Measurements from ENCODE around the gene HABP2.

The HABP2 gene

DNA sequence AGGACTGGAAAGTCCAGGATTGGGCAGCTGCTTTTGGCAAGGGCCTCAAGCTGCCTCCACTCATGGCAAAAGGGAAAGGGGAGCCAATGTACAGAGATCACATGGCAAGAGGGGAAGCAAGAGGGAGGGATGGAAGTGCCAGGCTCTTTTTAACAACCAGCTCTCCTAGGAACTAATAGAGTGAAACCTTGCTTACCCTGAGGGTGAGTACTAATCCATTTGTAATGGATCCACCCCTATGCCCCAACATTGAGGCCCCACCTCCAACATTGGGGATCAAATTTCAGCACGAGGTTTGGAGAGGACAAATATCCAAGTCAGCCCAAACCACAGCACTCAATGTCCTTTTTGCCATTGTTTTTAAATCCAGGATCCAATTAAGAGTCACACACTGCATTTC, 12.5 kb downstream of the HABP2 start:
- Histone ChIP-seq H3K27ac (no peak overlapping the region), H3K27me3 (no peaks in the 10 kb centered on the region), H3K9ac (no peak overlapping the region), H3K9me3 (no peaks in the 10 kb centered on the region), H3K36me3 (no peaks in the 10 kb centered on the region), H3K4me1 (no peaks in the 10 kb centered on the region), H3K4me2 (no peak overlapping the region), H4K20me1 (no peaks in the 10 kb centered on the region), H3K4me3 (no peak overlapping the region)
- no peak for TF ChIP-seq Cebpa-rat (IDR thresholded peaks at IDR 0.05)

DNA sequence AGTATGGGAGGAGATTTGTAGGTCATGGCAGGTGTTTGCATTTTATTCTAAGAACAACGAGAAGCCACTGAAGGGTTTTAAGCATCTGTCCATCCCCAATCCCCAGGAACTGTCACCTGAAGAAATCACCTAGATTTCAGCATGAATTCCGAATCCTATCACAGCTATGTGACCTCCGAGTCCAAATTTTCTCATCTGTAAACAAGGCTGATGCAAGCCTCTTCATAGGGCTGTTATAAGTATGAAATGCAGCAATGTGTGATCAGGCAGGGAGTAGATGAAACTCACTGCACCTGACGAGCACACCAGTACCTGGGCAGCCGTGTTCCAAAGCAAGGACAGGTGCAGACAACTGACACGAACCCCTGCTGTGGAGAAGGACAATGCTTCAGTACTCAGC, 14.0 kb downstream of the HABP2 start:
- H3K9ac ChIP-seq: no peak overlapping the region
- H3K4me1 ChIP-seq: no peaks in the 10 kb centered on the region
- no peaks in the 10 kb centered on the region for H3K36me3 ChIP-seq
- TF ChIP-seq Cebpa-rat (IDR thresholded peaks at IDR 0.05): no peak
- no peaks in the 10 kb centered on the region for H4K20me1 ChIP-seq
- no peak overlapping the region for H3K4me2 ChIP-seq
- H3K27me3 ChIP-seq: no peaks in the 10 kb centered on the region
- no peaks in the 10 kb centered on the region for H3K9me3 ChIP-seq
- H3K27ac ChIP-seq: no peak overlapping the region
- no peak overlapping the region for H3K4me3 ChIP-seq

DNA sequence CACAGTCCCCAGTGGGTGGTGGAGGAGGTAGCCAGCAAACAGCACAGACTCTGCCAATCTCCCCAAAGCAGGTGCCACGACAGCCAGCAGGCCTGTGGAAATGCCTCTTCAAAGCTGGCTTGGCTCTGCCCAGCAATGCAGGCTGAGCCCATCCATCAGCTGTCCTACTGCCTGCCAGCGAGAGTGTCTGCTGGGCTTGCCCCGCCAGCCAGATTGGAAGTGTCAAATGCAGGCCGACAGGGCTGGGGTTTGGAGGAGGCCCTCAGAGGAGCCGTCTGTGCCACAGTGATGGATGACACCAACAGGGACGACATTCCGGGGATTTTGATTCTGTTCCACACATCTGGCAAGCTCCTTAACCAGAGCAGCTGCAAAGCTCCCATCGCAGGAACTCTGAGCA, 16.7 kb downstream of the HABP2 start:
- Histone ChIP-seq H3K27me3 (no peaks in the 10 kb centered on the region), H3K4me1 (no peaks in the 10 kb centered on the region), H3K9ac (no peak overlapping the region), H3K4me3 (no peak overlapping the region), H3K36me3 (no peaks in the 10 kb centered on the region), H3K4me2 (no peak overlapping the region), H3K27ac (no peak overlapping the region), H4K20me1 (no peaks in the 10 kb centered on the region), H3K9me3 (no peaks in the 10 kb centered on the region)
- no peak for TF ChIP-seq Cebpa-rat (IDR thresholded peaks at IDR 0.05)

DNA sequence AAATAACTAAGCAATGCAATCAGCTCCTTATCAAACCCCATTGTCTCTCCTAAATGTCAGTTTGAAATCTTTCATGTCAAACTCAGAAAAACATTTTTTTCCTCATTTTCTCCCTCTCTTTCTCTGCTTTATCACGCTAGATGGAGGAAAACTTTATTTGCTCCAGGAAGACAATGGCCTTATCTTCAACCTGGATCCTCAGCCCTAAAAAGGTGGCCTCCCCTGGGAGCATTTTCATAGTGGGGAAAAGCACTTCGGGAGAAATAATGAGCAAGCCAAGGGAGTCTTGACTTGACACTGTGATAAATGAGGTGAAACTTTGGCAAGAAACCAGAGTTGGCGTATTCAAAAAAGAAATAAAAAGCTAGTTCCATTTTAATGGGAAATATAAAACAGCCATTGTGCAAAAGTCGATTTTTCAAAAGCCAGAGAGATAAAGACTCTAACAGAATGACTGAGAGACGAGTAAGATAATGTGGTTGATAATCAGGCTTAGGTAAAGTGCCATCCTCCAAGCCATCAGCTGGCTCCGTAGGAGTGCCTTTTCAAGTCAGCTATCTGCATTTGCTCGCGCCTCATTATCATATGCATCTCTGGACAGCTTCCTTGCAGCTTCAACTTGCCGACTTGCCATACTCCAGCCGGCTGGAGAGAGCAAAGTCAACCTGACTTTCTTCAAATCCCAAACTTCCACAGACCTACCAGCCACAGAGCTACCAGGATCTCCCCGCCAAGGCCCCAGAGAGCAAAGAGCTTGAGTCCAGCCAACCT, 19.9 kb downstream of the HABP2 start:
- H3K4me1 ChIP-seq: no peaks in the 10 kb centered on the region
- no peak overlapping the region for H3K4me2 ChIP-seq
- H4K20me1 ChIP-seq: no peaks in the 10 kb centered on the region
- no peak for TF ChIP-seq Cebpa-rat (IDR thresholded peaks at IDR 0.05)
- H3K4me3 ChIP-seq: no peak overlapping the region
- no peak overlapping the region for H3K27ac ChIP-seq
- H3K9ac ChIP-seq: no peak overlapping the region
- H3K27me3 ChIP-seq: no peaks in the 10 kb centered on the region
- no peaks in the 10 kb centered on the region for H3K36me3 ChIP-seq
- H3K9me3 ChIP-seq: no peaks in the 10 kb centered on the region

DNA sequence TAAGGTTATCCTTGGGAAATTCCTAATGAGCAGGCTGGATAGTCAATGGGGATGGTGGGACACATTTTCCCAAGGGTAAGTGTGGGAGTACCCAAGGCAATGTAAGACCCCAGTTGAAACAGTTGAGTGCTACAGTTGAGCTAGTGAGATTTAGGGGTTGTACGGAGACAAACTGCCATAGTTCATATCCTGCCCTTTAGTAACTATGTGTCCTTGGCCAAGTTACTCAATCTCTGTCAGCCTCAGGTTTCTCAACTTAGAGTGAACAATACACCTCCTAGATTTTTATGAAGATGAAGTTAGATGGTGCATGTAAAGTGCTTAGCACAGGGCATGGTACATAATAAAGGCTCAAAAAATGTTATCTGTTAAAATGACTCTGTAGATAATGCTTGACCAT, 20.5 kb downstream of the HABP2 start:
- Histone ChIP-seq H3K9ac (no peak overlapping the region), H3K36me3 (no peaks in the 10 kb centered on the region), H3K4me2 (no peak overlapping the region), H3K27me3 (no peaks in the 10 kb centered on the region), H3K4me1 (no peaks in the 10 kb centered on the region), H4K20me1 (no peaks in the 10 kb centered on the region), H3K9me3 (no peaks in the 10 kb centered on the region), H3K27ac (no peak overlapping the region), H3K4me3 (no peak overlapping the region)
- TF ChIP-seq Cebpa-rat (IDR thresholded peaks at IDR 0.05): no peak

DNA sequence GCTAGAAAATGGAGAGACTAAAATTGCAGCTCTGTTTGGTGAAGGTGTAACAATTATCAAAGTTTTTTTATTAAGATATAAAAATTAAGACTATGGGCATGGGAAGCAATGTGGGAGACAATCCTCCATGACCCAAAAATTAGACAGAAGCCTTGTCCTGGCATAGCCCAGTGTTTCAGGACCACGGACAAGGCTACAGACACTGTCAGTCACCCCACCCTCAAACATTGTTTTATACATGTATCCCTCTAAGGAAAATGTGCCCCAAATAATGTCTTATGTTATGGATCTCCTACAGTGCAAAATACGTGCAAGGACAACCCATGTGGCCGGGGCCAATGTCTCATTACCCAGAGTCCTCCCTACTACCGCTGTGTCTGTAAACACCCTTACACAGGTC, 24.0 kb downstream of the HABP2 start:
- H3K9ac ChIP-seq: no peak overlapping the region
- H4K20me1 ChIP-seq: no peaks in the 10 kb centered on the region
- H3K27me3 ChIP-seq: no peaks in the 10 kb centered on the region
- H3K9me3 ChIP-seq: no peaks in the 10 kb centered on the region
- H3K4me2 ChIP-seq: no peak overlapping the region
- no peaks in the 10 kb centered on the region for H3K4me1 ChIP-seq
- TF ChIP-seq Cebpa-rat (IDR thresholded peaks at IDR 0.05): no peak
- no peak overlapping the region for H3K4me3 ChIP-seq
- H3K27ac ChIP-seq: no peak overlapping the region
- no peaks in the 10 kb centered on the region for H3K36me3 ChIP-seq

DNA sequence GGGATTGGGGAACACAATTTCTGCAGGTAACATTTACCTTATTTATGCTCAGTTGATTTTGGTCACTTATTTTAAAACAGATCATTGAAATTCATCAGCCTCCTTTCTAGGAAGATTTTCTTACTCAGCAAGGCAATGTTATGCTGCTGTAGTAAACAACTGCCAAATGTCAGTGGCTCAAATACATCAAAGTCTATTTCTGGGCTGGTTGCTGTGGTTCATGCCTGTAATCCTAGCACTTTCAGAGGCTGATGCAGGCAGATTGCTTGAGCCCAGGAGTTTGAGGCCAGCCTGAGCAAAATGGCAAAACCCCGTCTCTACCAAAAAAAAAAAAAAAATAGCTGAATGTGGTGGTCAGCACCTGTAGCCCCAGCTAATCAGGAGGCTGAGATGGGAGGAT, 25.9 kb downstream of the HABP2 start:
- no peaks in the 10 kb centered on the region for H3K27me3 ChIP-seq
- no peak for TF ChIP-seq Cebpa-rat (IDR thresholded peaks at IDR 0.05)
- H3K4me1 ChIP-seq: no peaks in the 10 kb centered on the region
- no peaks in the 10 kb centered on the region for H3K36me3 ChIP-seq
- no peak overlapping the region for H3K4me2 ChIP-seq
- no peaks in the 10 kb centered on the region for H4K20me1 ChIP-seq
- no peak overlapping the region for H3K27ac ChIP-seq
- no peak overlapping the region for H3K4me3 ChIP-seq
- H3K9ac ChIP-seq: no peak overlapping the region
- no peaks in the 10 kb centered on the region for H3K9me3 ChIP-seq

DNA sequence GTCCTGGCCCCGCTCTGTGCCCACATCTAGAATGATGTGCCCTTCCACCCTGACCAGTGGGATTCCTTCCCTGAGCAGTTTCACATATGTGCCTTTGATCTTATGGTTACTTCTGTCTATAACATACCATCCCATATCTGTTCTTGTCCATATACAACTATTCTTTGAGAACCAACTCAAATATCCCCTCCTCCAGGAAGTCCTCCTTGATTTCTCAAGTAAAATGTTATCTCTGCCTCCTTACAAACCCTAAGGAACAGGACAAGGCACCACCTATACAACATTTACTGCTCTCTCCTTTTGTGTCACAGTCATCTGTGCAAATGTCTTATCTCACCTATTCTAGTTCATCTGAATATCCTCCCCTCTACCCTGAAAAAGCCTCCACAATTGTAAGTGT, 28.2 kb downstream of the HABP2 start:
- H3K27ac ChIP-seq: no peak overlapping the region
- no peaks in the 10 kb centered on the region for H3K9me3 ChIP-seq
- H3K4me3 ChIP-seq: no peak overlapping the region
- H4K20me1 ChIP-seq: no peaks in the 10 kb centered on the region
- no peaks in the 10 kb centered on the region for H3K27me3 ChIP-seq
- H3K4me2 ChIP-seq: no peak overlapping the region
- no peak overlapping the region for H3K9ac ChIP-seq
- no peaks in the 10 kb centered on the region for H3K36me3 ChIP-seq
- no peaks in the 10 kb centered on the region for H3K4me1 ChIP-seq
- TF ChIP-seq Cebpa-rat (IDR thresholded peaks at IDR 0.05): no peak

DNA sequence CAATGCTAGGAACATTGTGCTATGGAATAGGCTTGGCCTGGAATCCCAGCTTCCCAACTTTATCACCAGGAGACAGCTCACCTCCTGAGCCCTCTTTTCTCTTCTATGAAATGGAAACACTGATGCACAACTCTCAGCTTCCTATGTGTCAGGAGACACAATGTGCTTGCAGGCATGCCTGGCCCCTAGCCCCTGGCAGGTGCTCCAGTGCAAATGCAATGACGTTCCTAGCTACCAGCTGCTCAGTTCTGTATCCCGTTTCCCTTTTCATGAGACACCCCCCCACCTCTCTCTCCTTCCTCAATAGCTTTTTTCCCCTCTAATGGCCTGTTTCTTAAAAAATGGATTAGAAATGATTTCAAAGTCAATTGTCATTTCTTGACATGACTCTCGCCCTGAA, 30.7 kb downstream of the HABP2 start:
- Histone ChIP-seq H3K4me2 (no peak overlapping the region), H3K27ac (no peak overlapping the region), H3K27me3 (no peaks in the 10 kb centered on the region), H4K20me1 (no peaks in the 10 kb centered on the region), H3K9me3 (no peaks in the 10 kb centered on the region), H3K36me3 (no peaks in the 10 kb centered on the region), H3K9ac (no peak overlapping the region), H3K4me1 (no peaks in the 10 kb centered on the region), H3K4me3 (no peak overlapping the region)
- no peak for TF ChIP-seq Cebpa-rat (IDR thresholded peaks at IDR 0.05)

DNA sequence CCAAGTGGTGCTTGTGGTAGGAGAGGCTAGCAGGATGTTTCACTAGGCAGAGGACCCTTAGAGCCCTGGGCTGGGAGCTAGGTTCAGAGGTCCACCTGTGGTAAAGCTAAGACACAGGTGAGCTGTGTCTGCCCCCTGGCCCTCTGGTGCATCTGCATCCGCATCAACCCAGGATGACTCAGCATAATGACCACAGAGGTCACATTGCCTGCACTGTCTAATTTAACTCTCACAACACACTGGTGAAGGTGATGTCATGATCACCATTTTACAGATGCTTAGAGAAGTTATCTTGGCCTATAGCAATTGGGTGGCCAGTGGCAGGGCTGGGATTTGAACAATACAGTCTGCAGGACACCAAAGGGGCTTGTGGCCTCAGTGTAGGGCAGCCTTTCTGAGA, 33.1 kb downstream of the HABP2 start:
- H3K4me2 ChIP-seq: no peak overlapping the region
- no peaks in the 10 kb centered on the region for H4K20me1 ChIP-seq
- no peaks in the 10 kb centered on the region for H3K9me3 ChIP-seq
- no peaks in the 10 kb centered on the region for H3K27me3 ChIP-seq
- H3K36me3 ChIP-seq: no peaks in the 10 kb centered on the region
- no peak overlapping the region for H3K27ac ChIP-seq
- no peak for TF ChIP-seq Cebpa-rat (IDR thresholded peaks at IDR 0.05)
- no peak overlapping the region for H3K9ac ChIP-seq
- peaks cover 6% of the 10 kb centered on the region; the same call in 1 of the 2 replicates for H3K4me1 ChIP-seq
- H3K4me3 ChIP-seq: no peak overlapping the region
